Esophagus muscularis mucosa (tissue), 3 donors: ENCODE data around the gene PARD3B.

ENCODE experiments used
- CTCF ChIP-seq, 3 experiments: fragments of 200-600 bp in 2 of 3; fragments of 450-650 bp in 1 of 3; sonication (generic) in 2 of 3; IDR thresholded peaks; one replicate each; pipeline ENCODE4 v1.5.1; 2017 to 2019; ENCODE audit warnings: antibody characterized with exemption in 3 of 3, mild to moderate bottlenecking in 2 of 3, moderate library complexity in 1 of 3
- POLR2AphosphoS5 ChIP-seq, 2 donors: sonication (generic); formaldehyde crosslinking; IDR thresholded peaks; one replicate each; pipeline ENCODE4 v1.6.1; 2017; ENCODE audit warnings: antibody characterized with exemption in 2 of 2

GRCh38 chr2:204551512-204551863, 6.2 kb downstream of the PARD3B start:
- no peak for TF ChIP-seq CTCF (IDR thresholded peaks at IDR 0.05)
- TF ChIP-seq POLR2AphosphoS5 (IDR thresholded peaks at IDR 0.05), result no peak
